ENCODE data around the gene ZSWIM3. TPM values are rescaled to one million over a fixed set of nuclear protein-coding genes. Genes with fewer than 3 reads are reported as not detected.

ZSWIM3 gene
- total and polyA plus RNA-seq, 7 donors: 1.7 to 3.5 (median 2.9) TPM

- WGBS, 2 donors: 75 to 88% methylated on average over 12 of the region's 12 CpGs
- H3K27me3 ChIP-seq: no peaks in the 10 kb centered on the region
- intact Hi-C loops (cut with DNase I): no loop called here
- H3K27ac ChIP-seq: peak overlapping the region in 2 of 4 donors; percentile 46 to 92
- H3K4me1 ChIP-seq: peaks cover 0 to 20% (median 19%) of the 10 kb centered on the region in 4 donors
- peaks cover 0 to 19% (median 6%) of the 10 kb centered on the region in 4 donors for H3K36me3 ChIP-seq
- no peak for TF ChIP-seq EP300 (IDR thresholded peaks at IDR 0.05)
- TF ChIP-seq POLR2A (IDR thresholded peaks at IDR 0.05): no peak
- no peak for TF ChIP-seq CTCF (IDR thresholded peaks at IDR 0.05)
- TF ChIP-seq POLR2AphosphoS5 (IDR thresholded peaks at IDR 0.05): no peak
- no peaks in the 10 kb centered on the region for H3K9me3 ChIP-seq
- H3K4me3 ChIP-seq: no peak overlapping the region
- DNase-seq: no peak
Measured at GRCh38 chr20:45909336-45909808, 52.0 kb downstream of the ZSWIM3 start.

DNA sequence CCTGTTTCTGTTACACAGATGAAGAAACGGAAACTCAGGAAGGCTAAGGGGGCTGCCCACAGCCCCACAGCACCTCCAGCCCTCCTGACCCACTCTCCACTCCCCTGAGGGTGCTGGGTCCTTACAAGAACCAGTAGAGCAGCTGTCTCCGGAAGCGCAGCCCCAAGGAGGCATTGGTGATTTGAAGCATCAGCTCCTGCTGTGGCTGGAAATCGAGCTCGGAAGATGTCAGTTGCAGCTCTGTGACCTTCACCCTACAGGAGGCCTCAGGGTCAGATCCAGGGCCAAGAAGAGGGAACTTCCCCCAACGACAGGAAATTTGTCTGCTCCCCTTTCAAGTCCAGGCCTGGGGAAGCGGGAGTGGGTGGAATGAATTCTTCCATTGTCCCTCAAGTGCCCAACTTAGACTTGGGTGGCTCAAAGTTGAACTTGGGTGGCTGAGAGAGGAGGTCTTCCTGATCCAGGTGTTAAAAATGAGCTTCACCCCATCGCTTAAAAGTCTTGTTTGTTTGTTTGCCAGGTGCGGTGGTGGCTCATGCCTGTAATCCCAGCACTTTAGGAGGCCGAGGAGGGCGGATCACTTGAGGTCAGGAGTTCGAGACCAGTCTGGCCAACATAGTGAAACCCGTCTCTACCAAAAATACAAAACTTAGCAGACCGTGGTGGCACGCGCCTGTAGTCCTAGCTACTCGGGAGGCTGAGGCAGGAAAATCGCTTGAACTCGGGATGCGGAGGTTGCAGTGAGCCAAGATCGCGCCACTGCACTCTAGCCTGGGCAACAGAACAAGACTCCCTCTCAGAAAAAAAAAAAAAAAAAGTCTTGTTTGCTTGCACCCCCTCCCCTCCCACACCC is 52.6 kb downstream of the ZSWIM3 start:
- intact Hi-C loops (cut with DNase I): loop anchor here (1.0 kb wide), 1 partner anchor 19 kb away; the partner anchor contains the start of genes CTSA and NEURL2
- Histone ChIP-seq H3K27me3 (no peaks in the 10 kb centered on the region), H3K36me3 (peaks cover 0 to 12% (median 3%) of the 10 kb centered on the region in 4 donors), H3K4me3 (peak overlapping the region in 2 of 4 donors; percentile 54 to 58), H3K27ac (peak overlapping the region; percentile 40 to 92 (median 66)), H3K4me1 (peaks cover 0 to 20% (median 19%) of the 10 kb centered on the region in 4 donors), H3K9me3 (no peaks in the 10 kb centered on the region)
- TF ChIP-seq EP300 (IDR thresholded peaks at IDR 0.05): no peak
- no peak for TF ChIP-seq POLR2AphosphoS5 (IDR thresholded peaks at IDR 0.05)
- TF ChIP-seq CTCF (IDR thresholded peaks at IDR 0.05): no peak
- no peak for TF ChIP-seq POLR2A (IDR thresholded peaks at IDR 0.05)
- whole genome bisulfite sequencing, 2 donors: 80 to 82% methylated on average over 22 of the region's 22 CpGs
- no peak for DNase-seq

DNA sequence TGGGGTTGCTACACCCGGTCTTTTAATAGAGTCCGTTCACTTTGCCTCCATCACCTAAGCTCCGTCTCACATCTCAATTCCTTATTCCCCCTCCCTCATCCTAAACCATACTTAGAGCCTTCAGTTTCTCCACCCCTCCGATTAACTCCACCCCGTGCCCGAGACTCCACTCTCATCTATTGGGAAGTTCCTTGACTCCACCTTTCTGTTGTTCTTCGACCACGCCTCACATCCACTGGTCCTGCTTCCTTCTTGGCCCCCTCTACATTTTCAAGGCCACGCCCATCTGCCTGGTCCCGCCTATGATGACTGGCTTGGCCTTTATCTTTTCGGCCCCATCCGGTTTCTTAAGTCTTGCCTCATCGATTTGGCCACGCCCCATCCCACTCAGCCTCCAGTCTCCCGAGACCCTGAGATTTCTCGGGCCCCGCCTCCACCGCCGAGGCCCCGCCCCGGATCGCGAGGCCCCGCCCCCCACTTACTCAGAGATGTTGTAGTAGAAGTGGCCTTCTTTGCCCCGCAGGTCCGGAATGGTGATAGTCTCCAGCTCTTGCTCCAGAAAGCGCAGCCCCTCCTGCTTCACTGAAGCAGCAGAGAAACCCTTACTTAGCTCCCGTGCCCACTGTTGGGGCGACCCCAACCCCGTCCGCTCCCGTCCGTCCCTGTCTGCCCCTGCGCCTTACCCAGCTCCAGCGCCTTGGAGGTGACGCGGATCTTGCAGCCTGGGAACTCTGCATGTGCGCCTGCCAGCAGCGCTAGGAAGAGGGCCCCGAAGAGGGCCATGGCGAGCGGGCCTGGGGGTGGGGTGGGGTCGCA is 53.5 kb downstream of the ZSWIM3 start:
- Histone ChIP-seq H3K9me3 (no peaks in the 10 kb centered on the region), H3K27ac (peak overlapping the region; percentile 82 to 92 (median 84)), H3K27me3 (no peaks in the 10 kb centered on the region), H3K36me3 (peaks cover 0 to 6% (median 2%) of the 10 kb centered on the region in 4 donors), H3K4me1 (peaks cover 0 to 20% (median 19%) of the 10 kb centered on the region in 4 donors), H3K4me3 (peak overlapping the region; percentile 45 to 58 (median 50))
- DNase-seq: peak; percentile 100
- TF ChIP-seq POLR2A (IDR thresholded peaks at IDR 0.05) (peak; percentile 65 to 67), CTCF (IDR thresholded peaks at IDR 0.05) (no peak), EP300 (IDR thresholded peaks at IDR 0.05) (no peak), POLR2AphosphoS5 (IDR thresholded peaks at IDR 0.05) (peak; percentile 85 to 96 (median 91))
- 3% methylated on average over 43 of the region's 43 CpGs for WGBS, 2 donors
- intact Hi-C loops (cut with DNase I): loop anchor here (1.0 kb wide), 2 partner anchors 20 to 22 kb away; partner anchors contain the start of genes CTSA and NEURL2

DNA sequence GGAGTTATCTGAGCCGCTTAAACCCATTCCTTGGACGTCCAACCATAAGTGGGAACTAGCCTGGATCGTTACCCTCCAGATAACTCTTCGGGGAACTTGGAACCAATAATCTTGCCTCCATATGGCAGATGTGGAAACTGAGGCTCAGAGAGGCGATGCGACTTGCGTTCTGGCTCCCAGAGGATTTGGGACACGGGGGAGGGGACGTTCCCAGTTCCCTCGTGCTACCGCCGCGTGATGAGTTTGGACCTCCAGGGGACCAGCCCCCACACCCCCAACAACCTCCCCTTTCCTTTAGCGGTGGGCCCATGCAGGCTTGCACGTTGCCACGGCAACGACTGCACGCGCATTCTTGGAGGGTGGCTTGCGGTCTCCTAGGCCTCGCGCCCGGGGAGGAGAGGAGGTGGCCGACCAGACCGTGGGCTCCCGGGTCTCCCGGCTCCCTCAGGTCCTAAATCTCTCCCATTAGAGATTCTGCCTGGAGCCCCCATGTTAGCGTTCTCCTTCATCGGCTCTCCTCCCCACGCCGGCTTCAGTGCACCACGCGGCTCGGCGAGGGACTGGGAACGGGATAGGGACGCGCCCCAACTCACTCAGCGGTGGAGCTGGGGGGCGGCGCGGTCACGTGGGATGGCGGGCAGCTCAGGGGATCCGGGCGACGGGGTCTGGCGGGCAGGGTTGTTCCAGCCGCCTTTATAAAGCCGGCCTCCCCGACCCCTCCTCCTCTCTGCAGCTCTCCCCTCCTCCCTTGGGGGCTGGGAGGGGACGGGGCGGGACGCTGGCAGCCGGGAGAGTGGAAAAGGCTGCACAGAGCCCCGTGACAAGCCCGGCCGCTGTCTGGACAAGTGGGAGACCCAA is 54.3 kb downstream of the ZSWIM3 start, which contains the start of gene PLTP:
TSS of gene PLTP (minus strand) at position 670 of the 858 bp plus-strand sequence. CDS start 703 bp downstream, outside the sequence.
- peaks cover 0 to 5% (median 2%) of the 10 kb centered on the region in 4 donors for H3K36me3 ChIP-seq
- no peaks in the 10 kb centered on the region for H3K27me3 ChIP-seq
- peak within 1 kb of the TSS; percentile 82 to 92 (median 84) for H3K27ac ChIP-seq
- H3K9me3 ChIP-seq: no peaks in the 10 kb centered on the region
- intact Hi-C loops (cut with DNase I): loop anchor here (1.0 kb wide), 1 partner anchor 22 kb away; no protein-coding TSS in a partner anchor
- 1 to 2% methylated on average over 58 of the region's 58 CpGs for WGBS, 2 donors
- peaks cover 0 to 20% (median 19%) of the 10 kb centered on the region in 4 donors for H3K4me1 ChIP-seq
- peak within 1 kb of the TSS; percentile 45 to 58 (median 50) for H3K4me3 ChIP-seq
- TF ChIP-seq POLR2A (IDR thresholded peaks at IDR 0.05) (peak; percentile 45 to 49), POLR2AphosphoS5 (IDR thresholded peaks at IDR 0.05) (peak; percentile 49 to 81 (median 74)), CTCF (IDR thresholded peaks at IDR 0.05) (no peak), EP300 (IDR thresholded peaks at IDR 0.05) (no peak)
- peak; percentile 92 for DNase-seq
